ENCODE results near the gene ADGRV1. TPM values are rescaled to one million over a fixed set of nuclear protein-coding genes. Genes with fewer than 3 reads are reported as not detected.

Gene ADGRV1
- total and polyA plus RNA-seq, 2 donors (not counting 3 experiments of a cell fraction or from before 2014, with no cell fraction given): 0.11 to 0.55 TPM

DNA sequence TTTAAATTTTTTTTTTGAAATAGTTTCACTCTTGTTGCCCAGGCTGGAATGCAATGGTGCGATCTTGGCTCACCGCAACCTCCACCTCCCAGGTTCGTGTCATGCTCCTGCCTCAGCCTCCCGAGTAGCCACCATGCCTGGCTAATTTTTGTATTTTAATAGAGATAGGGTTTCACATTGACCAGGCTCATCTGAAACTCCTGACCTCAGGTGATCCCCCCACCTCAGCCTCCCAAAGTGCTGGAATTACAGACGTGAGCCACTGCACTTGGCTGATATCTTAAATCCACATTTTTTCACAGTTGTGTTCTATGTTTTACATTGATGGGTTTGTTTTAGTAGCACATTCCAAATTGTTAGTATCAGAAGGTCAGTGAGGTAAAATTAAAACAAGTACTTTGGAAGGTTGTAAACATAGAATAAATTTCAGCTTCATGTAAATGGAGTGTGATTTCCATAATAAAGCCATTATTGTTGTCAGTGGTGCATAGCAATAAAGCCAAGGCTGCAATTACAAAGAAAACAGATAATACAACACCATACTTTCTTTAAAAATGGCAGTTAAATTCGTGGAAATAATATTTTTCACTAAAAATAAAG, 537.3 kb downstream of the ADGRV1 start:
- TF ChIP-seq JUN (IDR thresholded peaks at IDR 0.05; ENCODE audit: borderline replicate concordance, insufficient read depth, insufficient read length, low read depth): no peak
- TF ChIP-seq POLR2AphosphoS5 (IDR thresholded peaks at IDR 0.05; ENCODE audit: insufficient read depth, low read depth, low read length): no peak
- no peak overlapping the region for H3K4me3 ChIP-seq (replicated peaks in 1 of 3; ENCODE audit: insufficient read depth in 1 of 3, low read depth in 1 of 3, low read length in 3 of 3)
- DNase-seq (ENCODE audit: low read depth, low spot score): no peak
- no peak overlapping the region for H3K4me2 ChIP-seq (ENCODE audit: insufficient read depth, low read length)
- no peak overlapping the region for H2AFZ ChIP-seq (ENCODE audit: low read depth, low read length)
- H3K27ac ChIP-seq (ENCODE audit: insufficient read depth, low read depth, low read length): no peak overlapping the region
- no peaks in the 10 kb centered on the region for H3K9me1 ChIP-seq (replicated peaks; ENCODE audit: control insufficient read depth, extremely low read depth, insufficient read depth, low read length)
- no peaks in the 10 kb centered on the region for H3K9me3 ChIP-seq (replicated peaks; ENCODE audit: control insufficient read depth, insufficient read depth, low read length)
- H3K36me3 ChIP-seq (ENCODE audit: control insufficient read depth in 2 of 2, extremely low read depth in 1 of 2, insufficient read depth in 2 of 2, low read length in 2 of 2): no peaks in the 10 kb centered on the region
- intact Hi-C loops (cut with micrococcal nuclease) (no loop called here), dilution Hi-C loops (cut with MboI; ENCODE audit: extremely low pct_ligation_motif_present, low sequenced_read_pairs) (no loop called here)
- CTCF ChIA-PET: interaction anchor here (1.9 to 2.3 kb wide), 2 partner anchors 230 to 289 kb away, joined by 7 to 16 read pairs; no protein-coding TSS in a partner anchor
- POLR2A ChIA-PET: no interaction called here
- H3K27me3 ChIP-seq (ENCODE audit: control insufficient read depth in 2 of 2, insufficient read depth in 2 of 2, low read length in 2 of 2): no peaks in the 10 kb centered on the region
- no peaks in the 10 kb centered on the region for H4K20me1 ChIP-seq (replicated peaks; ENCODE audit: control insufficient read depth, extremely low read depth, insufficient read depth, low read length)
- no peak for FAIRE-seq
- no peaks in the 10 kb centered on the region for H3K4me1 ChIP-seq (ENCODE audit: control insufficient read depth, extremely low read depth, insufficient read depth, low read length)
- H3K9ac ChIP-seq (replicated peaks; ENCODE audit: extremely low read depth, insufficient read depth, low read length): no peak overlapping the region
- H3K79me2 ChIP-seq (ENCODE audit: control insufficient read depth, insufficient read depth, low read length): no peaks in the 10 kb centered on the region
- BruUV-seq (replicated peaks): no TSS peak

DNA sequence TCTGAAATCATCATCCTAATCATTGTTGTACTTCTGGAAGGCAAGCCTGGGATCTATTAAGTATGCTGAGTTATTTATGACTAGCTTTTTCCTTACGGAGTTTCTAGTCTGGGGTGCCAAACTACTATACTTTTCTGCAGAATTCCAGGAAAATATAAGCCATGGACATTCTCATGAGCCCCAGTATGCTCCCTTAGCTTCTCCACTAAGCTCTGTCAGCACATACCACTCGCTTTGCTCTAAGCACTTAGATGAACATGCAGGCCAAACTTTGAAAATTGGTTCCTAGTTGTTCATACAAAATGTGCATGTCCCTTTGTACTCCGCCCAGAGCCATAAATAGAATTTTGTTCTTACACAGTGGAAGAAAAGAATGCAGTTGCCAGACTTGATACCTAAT, 539.9 kb downstream of the ADGRV1 start:
- no peaks in the 10 kb centered on the region for H4K20me1 ChIP-seq (replicated peaks; ENCODE audit: control insufficient read depth, extremely low read depth, insufficient read depth, low read length)
- no peaks in the 10 kb centered on the region for H3K79me2 ChIP-seq (ENCODE audit: control insufficient read depth, insufficient read depth, low read length)
- H3K9me3 ChIP-seq (replicated peaks; ENCODE audit: control insufficient read depth, insufficient read depth, low read length): no peaks in the 10 kb centered on the region
- CTCF ChIA-PET: interaction anchor here (1.2 to 2.8 kb wide), 4 partner anchors 166 to 321 kb away, joined by 3 to 22 read pairs (median 12); no protein-coding TSS in a partner anchor
- H3K27ac ChIP-seq (ENCODE audit: insufficient read depth, low read depth, low read length): no peak overlapping the region
- H3K27me3 ChIP-seq (ENCODE audit: control insufficient read depth in 2 of 2, insufficient read depth in 2 of 2, low read length in 2 of 2): no peaks in the 10 kb centered on the region
- H3K9ac ChIP-seq (replicated peaks; ENCODE audit: extremely low read depth, insufficient read depth, low read length): no peak overlapping the region
- POLR2A ChIA-PET: no interaction called here
- DNase-seq (ENCODE audit: low read depth, low spot score) (no peak), FAIRE-seq (no peak)
- no TSS peak for BruUV-seq (replicated peaks)
- TF ChIP-seq FOS (IDR thresholded peaks at IDR 0.05; ENCODE audit: borderline replicate concordance, insufficient read depth, low read length) (no peak), MYC (IDR thresholded peaks at IDR 0.05; ENCODE audit: low read depth, low read length) (no peak), GATA2 (IDR thresholded peaks at IDR 0.05; ENCODE audit: insufficient read depth, insufficient read length, low read depth, low read length) (no peak), POLR2AphosphoS5 (IDR thresholded peaks at IDR 0.05; ENCODE audit: insufficient read depth, low read depth, low read length) (no peak), JUN (IDR thresholded peaks at IDR 0.05; ENCODE audit: borderline replicate concordance, insufficient read depth, insufficient read length, low read depth) (no peak), POLR2A (IDR thresholded peaks at IDR 0.05; ENCODE audit: low read depth, low read length) (no peak), EZH2 (IDR thresholded peaks at IDR 0.05; ENCODE audit: borderline replicate concordance, low read depth, low read length, severe bottlenecking) (no peak)
- TF ChIP-seq, protein P1, sequence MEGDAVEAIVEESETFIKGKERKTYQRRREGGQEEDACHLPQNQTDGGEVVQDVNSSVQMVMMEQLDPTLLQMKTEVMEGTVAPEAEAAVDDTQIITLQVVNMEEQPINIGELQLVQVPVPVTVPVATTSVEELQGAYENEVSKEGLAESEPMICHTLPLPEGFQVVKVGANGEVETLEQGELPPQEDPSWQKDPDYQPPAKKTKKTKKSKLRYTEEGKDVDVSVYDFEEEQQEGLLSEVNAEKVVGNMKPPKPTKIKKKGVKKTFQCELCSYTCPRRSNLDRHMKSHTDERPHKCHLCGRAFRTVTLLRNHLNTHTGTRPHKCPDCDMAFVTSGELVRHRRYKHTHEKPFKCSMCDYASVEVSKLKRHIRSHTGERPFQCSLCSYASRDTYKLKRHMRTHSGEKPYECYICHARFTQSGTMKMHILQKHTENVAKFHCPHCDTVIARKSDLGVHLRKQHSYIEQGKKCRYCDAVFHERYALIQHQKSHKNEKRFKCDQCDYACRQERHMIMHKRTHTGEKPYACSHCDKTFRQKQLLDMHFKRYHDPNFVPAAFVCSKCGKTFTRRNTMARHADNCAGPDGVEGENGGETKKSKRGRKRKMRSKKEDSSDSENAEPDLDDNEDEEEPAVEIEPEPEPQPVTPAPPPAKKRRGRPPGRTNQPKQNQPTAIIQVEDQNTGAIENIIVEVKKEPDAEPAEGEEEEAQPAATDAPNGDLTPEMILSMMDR (IDR thresholded peaks at IDR 0.05; ENCODE audit: extremely low read depth in 1 of 2, insufficient read depth in 1 of 2, low read depth in 1 of 2, low read length in 2 of 2): no peak
- TF ChIP-seq, protein P2, sequence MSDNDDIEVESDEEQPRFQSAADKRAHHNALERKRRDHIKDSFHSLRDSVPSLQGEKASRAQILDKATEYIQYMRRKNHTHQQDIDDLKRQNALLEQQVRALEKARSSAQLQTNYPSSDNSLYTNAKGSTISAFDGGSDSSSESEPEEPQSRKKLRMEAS (IDR thresholded peaks at IDR 0.05; ENCODE audit: insufficient read depth, insufficient read length): no peak
- no peaks in the 10 kb centered on the region for H3K36me3 ChIP-seq (ENCODE audit: control insufficient read depth in 2 of 2, extremely low read depth in 1 of 2, insufficient read depth in 2 of 2, low read length in 2 of 2)
- no peak overlapping the region for H3K4me2 ChIP-seq (ENCODE audit: insufficient read depth, low read length)
- intact Hi-C loops (cut with micrococcal nuclease): no loop called here
- no peak overlapping the region for H3K4me3 ChIP-seq (replicated peaks in 1 of 3; ENCODE audit: insufficient read depth in 1 of 3, low read depth in 1 of 3, low read length in 3 of 3)
- no peak overlapping the region for H2AFZ ChIP-seq (ENCODE audit: low read depth, low read length)
- dilution Hi-C loops (cut with MboI; ENCODE audit: extremely low pct_ligation_motif_present, low sequenced_read_pairs): no loop called here
- no peaks in the 10 kb centered on the region for H3K4me1 ChIP-seq (ENCODE audit: control insufficient read depth, extremely low read depth, insufficient read depth, low read length)
- H3K9me1 ChIP-seq (replicated peaks; ENCODE audit: control insufficient read depth, extremely low read depth, insufficient read depth, low read length): no peaks in the 10 kb centered on the region
